Mononuclear cell (primary cell): ENCODE data around the gene VAMP3. TPM values are rescaled to one million over a fixed set of nuclear protein-coding genes. Genes with fewer than 3 reads are reported as not detected.

Source experiments
- H3K27me3 ChIP-seq: 2 replicates; pipeline ENCODE4 v1.6.0; 2011; ENCODE audit warnings: low read length, control low read depth; ENCODE audit not compliant: insufficient read depth
- H3K4me1 ChIP-seq: 2 replicates; pipeline ENCODE4 v1.5.1; 2011; ENCODE audit warnings: mild to moderate bottlenecking, low read length, control low read depth; ENCODE audit not compliant: insufficient read depth
- H3K4me3 ChIP-seq: 2 replicates; pipeline ENCODE4 v1.5.1; 2011; ENCODE audit warnings: mild to moderate bottlenecking, low read length, moderate library complexity
- H3K9me3 ChIP-seq: 2 replicates; pipeline ENCODE4 v1.5.1; 2011; ENCODE audit warnings: low read depth, mild to moderate bottlenecking, control low read depth, low read length
- total RNA-seq: library from RNA; depleted of rRNA; stranded (reverse); fragments of >200 nt; gene quantifications from one replicate; pipeline ENCODE4 v1.2.3, GENCODE V29; 2012

Gene VAMP3
- total RNA-seq, 1 donor, result 105 TPM

DNA sequence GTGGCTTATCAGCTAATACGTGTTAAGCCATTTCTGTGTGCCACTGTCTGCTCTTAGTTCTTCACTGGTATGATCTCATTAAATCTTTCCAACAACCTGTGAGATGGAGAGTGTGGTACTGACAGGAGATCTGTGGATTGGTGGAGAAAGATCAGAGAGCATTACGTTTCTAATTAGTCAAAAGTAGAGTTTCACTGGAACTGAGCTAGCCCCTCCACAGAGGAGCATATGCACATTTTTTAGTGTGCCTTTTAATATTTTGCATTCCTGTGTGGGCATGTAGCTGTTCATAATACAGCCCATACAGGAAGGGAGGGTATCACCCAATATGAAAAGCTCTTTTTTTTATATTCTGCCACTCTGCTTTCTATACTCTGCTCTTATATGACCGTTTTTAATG lies 50.2 kb downstream of the VAMP3 start:
- Histone ChIP-seq H3K27me3 (no peaks in the 10 kb centered on the region), H3K4me3 (no peak overlapping the region), H3K9me3 (no peaks in the 10 kb centered on the region), H3K4me1 (no peaks in the 10 kb centered on the region)

DNA sequence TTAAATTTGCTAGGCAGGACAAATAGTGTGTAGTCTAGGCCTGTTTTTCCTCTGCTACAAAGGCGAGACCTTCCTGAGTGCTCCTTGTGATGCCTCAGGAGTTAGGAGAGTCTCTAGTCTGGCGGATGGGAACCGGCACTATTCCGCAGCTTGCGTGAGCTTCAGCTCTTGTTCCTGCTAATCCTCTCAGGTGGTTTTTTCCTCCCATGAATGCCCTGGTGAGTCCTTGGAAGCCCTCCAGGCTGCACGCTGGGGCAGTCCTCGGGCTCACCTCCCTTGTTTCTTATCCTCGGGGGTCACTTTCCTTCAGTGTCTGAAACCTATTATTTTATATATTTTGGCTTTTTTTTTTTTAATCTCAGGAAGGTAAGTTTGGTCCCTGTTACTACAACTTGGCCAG lies 53.6 kb downstream of the VAMP3 start:
- no peaks in the 10 kb centered on the region for H3K9me3 ChIP-seq
- H3K4me1 ChIP-seq, result no peaks in the 10 kb centered on the region
- H3K4me3 ChIP-seq, result no peak overlapping the region
- H3K27me3 ChIP-seq, result no peaks in the 10 kb centered on the region

DNA sequence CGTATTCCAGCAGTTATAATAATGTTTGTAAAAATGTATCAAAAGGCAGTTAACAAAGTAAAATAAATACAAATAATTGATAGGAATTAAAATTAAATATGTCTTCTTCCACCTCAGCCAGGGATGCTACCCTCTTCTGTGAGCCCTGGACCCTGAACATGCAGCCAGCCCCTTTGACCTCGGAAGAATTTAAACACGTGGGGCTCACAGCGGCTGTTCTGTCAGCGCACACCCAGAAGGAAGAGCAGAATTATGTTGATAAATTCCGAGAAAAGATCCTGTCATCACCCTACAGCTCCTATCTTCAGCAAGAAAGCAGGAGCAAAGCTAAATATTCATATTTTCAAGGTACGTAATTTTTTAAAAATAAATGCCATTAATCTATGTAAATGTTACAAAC lies 55.3 kb downstream of the VAMP3 start:
- H3K9me3 ChIP-seq, result no peaks in the 10 kb centered on the region
- no peaks in the 10 kb centered on the region for H3K27me3 ChIP-seq
- H3K4me3 ChIP-seq, result no peak overlapping the region
- no peaks in the 10 kb centered on the region for H3K4me1 ChIP-seq

DNA sequence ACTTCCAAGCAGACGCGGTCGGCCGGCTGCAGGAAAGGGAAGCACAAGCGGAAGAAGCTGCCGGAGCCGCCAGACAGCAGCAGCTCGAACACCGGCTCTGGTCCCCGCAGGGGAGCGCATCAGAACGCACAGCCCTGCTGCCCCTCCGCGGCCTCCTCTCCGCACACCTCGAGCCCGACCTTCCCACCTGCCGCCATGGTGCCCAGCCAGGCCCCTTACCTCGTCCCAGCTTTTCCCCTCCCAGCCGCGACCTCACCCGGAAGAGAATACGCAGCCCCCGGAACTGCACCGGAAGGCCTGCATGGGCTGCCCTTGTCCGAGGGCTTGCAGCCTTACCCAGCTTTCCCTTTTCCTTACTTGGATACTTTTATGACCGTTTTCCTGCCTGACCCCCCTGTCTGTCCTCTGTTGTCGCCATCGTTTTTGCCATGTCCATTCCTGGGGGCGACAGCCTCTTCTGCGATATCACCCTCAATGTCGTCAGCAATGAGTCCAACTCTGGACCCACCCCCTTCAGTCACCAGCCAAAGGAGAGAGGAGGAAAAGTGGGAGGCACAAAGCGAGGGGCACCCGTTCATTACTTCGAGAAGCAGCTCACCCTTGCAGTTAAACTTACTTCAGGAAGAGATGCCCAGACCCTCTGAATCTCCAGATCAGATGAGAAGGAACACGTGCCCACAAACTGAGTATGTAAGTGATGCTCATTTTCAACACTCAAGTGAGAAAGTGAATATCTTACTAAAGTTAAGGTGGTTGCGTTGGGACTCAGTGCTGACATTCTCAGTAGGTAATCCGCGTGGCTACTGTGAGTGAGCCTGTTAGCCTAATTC lies 56.2 kb downstream of the VAMP3 start:
- H3K4me3 ChIP-seq, result peak overlapping the region; percentile 41

More for the DNA sequence above, 56.2 kb downstream of the VAMP3 start:
- Histone ChIP-seq H3K4me1 (no peaks in the 10 kb centered on the region), H3K9me3 (no peaks in the 10 kb centered on the region), H3K27me3 (no peaks in the 10 kb centered on the region)

Other genes with a start within 250 kb of the VAMP3 start
- gene PER3, start 13.0 kb downstream of the VAMP3 start, total RNA-seq, result 7.3 TPM
- gene UTS2, start 81.8 kb downstream of the VAMP3 start, total RNA-seq, result 1.4 TPM
- gene TNFRSF9, start 169.5 kb downstream of the VAMP3 start, total RNA-seq, result 2.4 TPM
- 72.3 TPM for gene PARK7, start 190.4 kb downstream of the VAMP3 start, total RNA-seq